Transverse colon (tissue), 4 donors: ENCODE measurements around the gene SLC6A8. TPM values are rescaled to one million over a fixed set of nuclear protein-coding genes. Genes with fewer than 3 reads are reported as not detected.

Experiments
- DNase-seq: peaks from one replicate; pipeline ENCODE4 v3.0.0-alpha.2; 2019
- H3K27ac ChIP-seq, 4 donors: fragments of 200-600 bp; sonication (generic); 2 replicates each; pipeline ENCODE4 v1.5.1; 2016 to 2018; ENCODE audit warnings: inconsistent platforms in 4 of 4
- H3K27me3 ChIP-seq: fragments of 200-600 bp; sonication (generic); 2 replicates; pipeline ENCODE4 v1.5.1; 2017; ENCODE audit warnings: inconsistent platforms
- H3K36me3 ChIP-seq, 4 donors: fragments of 200-600 bp; sonication (generic); 2 replicates each; pipeline ENCODE4 v1.5.1; 2017 to 2019; ENCODE audit warnings: inconsistent platforms in 4 of 4
- H3K4me1 ChIP-seq, 4 donors: fragments of 200-600 bp; sonication (generic); 2 replicates each; pipeline ENCODE4 v1.5.1; 2017 to 2020; ENCODE audit warnings: inconsistent platforms in 4 of 4
- H3K4me3 ChIP-seq, 4 donors: fragments of 200-600 bp; sonication (generic); 1 replicate in 1 of 4; 2 replicates in 3 of 4; pipeline versions ENCODE4 v1.5.1 to v1.6.1; 2017 to 2019; ENCODE audit warnings: inconsistent platforms in 4 of 4
- H3K9me3 ChIP-seq, 2 donors: fragments of 200-600 bp; sonication (generic); 2 replicates each; pipeline ENCODE4 v1.5.1; 2017 to 2019; ENCODE audit warnings: inconsistent platforms in 2 of 2
- EP300 ChIP-seq: sonication (generic); formaldehyde crosslinking; IDR thresholded peaks from one replicate; pipeline ENCODE4 v1.6.1; 2017; ENCODE audit warnings: antibody characterized with exemption, low read depth
- POLR2A ChIP-seq: fragments of 450-650 bp; IDR thresholded peaks from one replicate; pipeline ENCODE4 v1.6.1; 2016; ENCODE audit warnings: antibody characterized with exemption, mild to moderate bottlenecking, moderate library complexity
- POLR2AphosphoS5 ChIP-seq, 3 donors: sonication (generic); formaldehyde crosslinking; IDR thresholded peaks; one replicate each; pipeline ENCODE4 v1.6.1; 2016; ENCODE audit warnings: antibody characterized with exemption in 3 of 3
- WGBS, 2 donors: methylation state at CpG; one replicate each; pipeline ENCODE4 v1.1.5; 2018; ENCODE audit warnings: low coverage in 1 of 2; 5-methylcytosine and 5-hydroxymethylcytosine counted together
- in situ Hi-C, 4 donors: fragments of 200-750 bp; cut with MboI; loops; one replicate each; pipeline versions ENCODE4 v1.15.0 to v1.15.1; 2017; ENCODE audit warnings: low sequenced_read_pairs in 3 of 4, low pct_ligation_motif_present in 1 of 4, low pct_unique_long_range_greater_than_20kb in 1 of 4
- intact Hi-C: fragments of 100-400 bp; cut with DNase I; formaldehyde crosslinking; loops from one replicate; pipeline ENCODE4 v1.15.1; 2023; ENCODE audit warnings: low total_unique reads
- total RNA-seq, 4 donors: library from RNA; depleted of rRNA; stranded (reverse); fragments of >200 nt; gene quantifications; one replicate each; pipeline ENCODE4 v1.1.0, GENCODE V29; 2016
- TF ChIP-seq, protein P1 (sequence below), 5 experiments: fragments of 200-600 bp in 3 of 5; fragments of 450-650 bp in 2 of 5; sonication (generic) in 3 of 5; IDR thresholded peaks; 1 replicate in 2 of 5; 2 replicates in 3 of 5; pipeline ENCODE4 v1.5.1; 2016 to 2017; ENCODE audit warnings: antibody characterized with exemption in 5 of 5, inconsistent platforms in 3 of 5, mild to moderate bottlenecking in 2 of 5, moderate library complexity in 1 of 5

The SLC6A8 gene
- total RNA-seq, 4 donors from 2014 or later = 61.1 to 332 (median 197) TPM

DNA sequence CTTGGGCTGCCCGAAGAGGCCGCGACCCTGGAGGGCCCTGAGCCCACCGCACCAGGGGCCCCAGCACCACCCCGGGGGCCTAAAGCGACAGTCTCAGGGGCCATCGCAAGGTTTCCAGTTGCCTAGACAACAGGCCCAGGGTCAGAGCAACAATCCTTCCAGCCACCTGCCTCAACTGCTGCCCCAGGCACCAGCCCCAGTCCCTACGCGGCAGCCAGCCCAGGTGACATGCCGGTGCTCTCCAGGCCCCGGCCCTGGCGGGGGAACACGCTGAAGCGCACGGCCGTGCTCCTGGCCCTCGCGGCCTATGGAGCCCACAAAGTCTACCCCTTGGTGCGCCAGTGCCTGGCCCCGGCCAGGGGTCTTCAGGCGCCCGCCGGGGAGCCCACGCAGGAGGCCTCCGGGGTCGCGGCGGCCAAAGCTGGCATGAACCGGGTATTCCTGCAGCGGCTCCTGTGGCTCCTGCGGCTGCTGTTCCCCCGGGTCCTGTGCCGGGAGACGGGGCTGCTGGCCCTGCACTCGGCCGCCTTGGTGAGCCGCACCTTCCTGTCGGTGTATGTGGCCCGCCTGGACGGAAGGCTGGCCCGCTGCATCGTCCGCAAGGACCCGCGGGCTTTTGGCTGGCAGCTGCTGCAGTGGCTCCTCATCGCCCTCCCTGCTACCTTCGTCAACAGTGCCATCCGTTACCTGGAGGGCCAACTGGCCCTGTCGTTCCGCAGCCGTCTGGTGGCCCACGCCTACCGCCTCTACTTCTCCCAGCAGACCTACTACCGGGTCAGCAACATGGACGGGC is 37.5 kb downstream of the SLC6A8 start:
- DNase-seq = no peak
- Histone ChIP-seq H3K27ac (peak overlapping the region; percentile 95 to 98 (median 97)), H3K27me3 (no peaks in the 10 kb centered on the region), H3K4me3 (peak overlapping the region; percentile 46 to 88 (median 72)), H3K36me3 (no peaks in the 10 kb centered on the region), H3K9me3 (no peaks in the 10 kb centered on the region), H3K4me1 (peaks cover 25 to 56% (median 44%) of the 10 kb centered on the region in 4 donors)
- TF ChIP-seq POLR2A (no peak), EP300 (no peak), POLR2AphosphoS5 (IDR thresholded peaks at IDR 0.05) (no peak)
- TF ChIP-seq, protein P1, sequence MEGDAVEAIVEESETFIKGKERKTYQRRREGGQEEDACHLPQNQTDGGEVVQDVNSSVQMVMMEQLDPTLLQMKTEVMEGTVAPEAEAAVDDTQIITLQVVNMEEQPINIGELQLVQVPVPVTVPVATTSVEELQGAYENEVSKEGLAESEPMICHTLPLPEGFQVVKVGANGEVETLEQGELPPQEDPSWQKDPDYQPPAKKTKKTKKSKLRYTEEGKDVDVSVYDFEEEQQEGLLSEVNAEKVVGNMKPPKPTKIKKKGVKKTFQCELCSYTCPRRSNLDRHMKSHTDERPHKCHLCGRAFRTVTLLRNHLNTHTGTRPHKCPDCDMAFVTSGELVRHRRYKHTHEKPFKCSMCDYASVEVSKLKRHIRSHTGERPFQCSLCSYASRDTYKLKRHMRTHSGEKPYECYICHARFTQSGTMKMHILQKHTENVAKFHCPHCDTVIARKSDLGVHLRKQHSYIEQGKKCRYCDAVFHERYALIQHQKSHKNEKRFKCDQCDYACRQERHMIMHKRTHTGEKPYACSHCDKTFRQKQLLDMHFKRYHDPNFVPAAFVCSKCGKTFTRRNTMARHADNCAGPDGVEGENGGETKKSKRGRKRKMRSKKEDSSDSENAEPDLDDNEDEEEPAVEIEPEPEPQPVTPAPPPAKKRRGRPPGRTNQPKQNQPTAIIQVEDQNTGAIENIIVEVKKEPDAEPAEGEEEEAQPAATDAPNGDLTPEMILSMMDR (IDR thresholded peaks at IDR 0.05) = no peak
- intact Hi-C loops (no loop called here), in situ Hi-C loops (no loop called here)
- WGBS, 2 donors = 87% methylated on average over 49 of the region's 55 CpGs; no CpG with 5 or more reads in 1 of the 2 donors

DNA sequence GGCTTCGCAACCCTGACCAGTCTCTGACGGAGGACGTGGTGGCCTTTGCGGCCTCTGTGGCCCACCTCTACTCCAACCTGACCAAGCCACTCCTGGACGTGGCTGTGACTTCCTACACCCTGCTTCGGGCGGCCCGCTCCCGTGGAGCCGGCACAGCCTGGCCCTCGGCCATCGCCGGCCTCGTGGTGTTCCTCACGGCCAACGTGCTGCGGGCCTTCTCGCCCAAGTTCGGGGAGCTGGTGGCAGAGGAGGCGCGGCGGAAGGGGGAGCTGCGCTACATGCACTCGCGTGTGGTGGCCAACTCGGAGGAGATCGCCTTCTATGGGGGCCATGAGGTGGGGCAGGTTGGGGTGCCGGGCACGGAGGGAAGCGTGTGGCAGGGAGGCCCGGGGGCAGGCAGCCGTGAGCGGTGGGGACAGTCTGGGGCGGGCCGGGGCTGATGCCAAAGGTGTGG is 38.1 kb downstream of the SLC6A8 start:
- peaks cover 25 to 56% (median 44%) of the 10 kb centered on the region in 4 donors for H3K4me1 ChIP-seq
- intact Hi-C loops = no loop called here
- in situ Hi-C loops = no loop called here
- H3K36me3 ChIP-seq = no peaks in the 10 kb centered on the region
- WGBS, 2 donors = 87% methylated on average over 35 of the region's 35 CpGs; no CpG with 5 or more reads in 1 of the 2 donors
- peak overlapping the region in 2 of 4 donors; percentile 5 to 88 for H3K4me3 ChIP-seq
- TF ChIP-seq EP300 = no peak
- TF ChIP-seq POLR2A = no peak
- no peak for TF ChIP-seq POLR2AphosphoS5 (IDR thresholded peaks at IDR 0.05)
- TF ChIP-seq, protein P1 (IDR thresholded peaks at IDR 0.05) = no peak
- H3K27ac ChIP-seq = peak overlapping the region; percentile 95 to 98 (median 97)
- no peaks in the 10 kb centered on the region for H3K27me3 ChIP-seq
- no peaks in the 10 kb centered on the region for H3K9me3 ChIP-seq
- no peak for DNase-seq

DNA sequence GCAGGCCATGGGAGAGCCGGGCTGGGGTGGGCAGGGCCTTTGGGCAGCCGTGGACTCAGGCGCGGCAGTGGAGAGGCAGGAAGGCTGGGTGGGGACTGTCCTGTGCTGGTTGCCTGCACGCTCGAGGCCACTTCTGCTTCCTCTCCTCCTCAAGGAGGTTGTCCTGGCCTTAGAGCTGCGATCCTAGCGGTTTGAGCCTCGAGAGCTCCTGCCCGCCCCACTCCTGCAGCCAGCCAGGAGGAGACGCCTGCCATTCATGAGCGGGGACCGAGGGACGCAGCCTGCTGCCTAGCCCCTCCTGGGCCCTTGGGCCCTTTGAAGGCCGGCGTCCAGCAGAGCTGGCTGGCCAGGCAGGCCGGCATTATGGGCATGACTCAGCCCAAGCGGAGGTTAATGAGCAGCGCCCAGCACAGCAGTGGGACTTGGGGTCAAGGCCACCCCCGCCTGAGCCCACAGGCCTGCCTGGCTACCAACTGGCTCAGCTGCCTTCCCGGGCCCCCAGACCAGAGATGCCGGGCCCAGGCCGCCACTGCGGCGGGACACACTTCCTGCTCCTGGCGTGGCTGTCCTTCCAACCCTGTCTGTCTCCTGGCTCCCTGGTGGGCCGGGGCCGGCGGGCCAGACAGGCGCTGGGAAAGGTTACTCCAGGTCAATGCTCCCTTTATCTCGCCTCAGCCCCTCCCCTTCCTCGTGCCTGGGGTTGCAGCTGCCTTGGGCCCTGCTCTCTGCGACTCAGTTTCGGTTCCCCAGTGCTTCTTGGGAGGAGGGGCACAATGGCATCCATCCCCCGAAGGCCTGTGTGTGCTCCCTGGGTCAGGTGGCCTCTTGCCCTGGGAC is 38.8 kb downstream of the SLC6A8 start:
- intact Hi-C loops = no loop called here
- no peaks in the 10 kb centered on the region for H3K9me3 ChIP-seq
- H3K27ac ChIP-seq = peak overlapping the region; percentile 95 to 98 (median 97)
- in situ Hi-C loops = no loop called here
- no peaks in the 10 kb centered on the region for H3K27me3 ChIP-seq
- peaks cover 25 to 56% (median 44%) of the 10 kb centered on the region in 4 donors for H3K4me1 ChIP-seq
- DNase-seq = peak; percentile 71
- H3K4me3 ChIP-seq = peak overlapping the region in 2 of 4 donors; percentile 5 to 88
- WGBS, 2 donors = 46% methylated on average over 29 of the region's 35 CpGs; no CpG with 5 or more reads in 1 of the 2 donors
- no peaks in the 10 kb centered on the region for H3K36me3 ChIP-seq
- TF ChIP-seq POLR2AphosphoS5 (IDR thresholded peaks at IDR 0.05) (peak in 1 of 3 donors; percentile 7), POLR2A (no peak)
- TF ChIP-seq, protein P1 (IDR thresholded peaks at IDR 0.05) = no peak
